NCI-H2171 (cell line): ENCODE data around the gene APC2.
"Not testable (repeated sequence)": the region's sequence is repeated elsewhere in the genome, so short reads cannot be mapped to it uniquely, and the experiment has no call there.

Experiments used
- DNase-seq: peaks from one replicate; lab custom pipeline; 2025; lab: John Stamatoyannopoulos, UW

APC2 gene

GRCh38 chr19:1467215-1467489, 17.2 kb downstream of the APC2 start:
- no peak for DNase-seq

- DNase-seq = no peak
These were observed 17.8 kb downstream of the APC2 start for GRCh38 chr19:1467490-1468273.

GRCh38 chr19:1468274-1468820, 18.4 kb downstream of the APC2 start:
- no peak for DNase-seq

- DNase-seq = peak; percentile 23
These were observed 18.9 kb downstream of the APC2 start for GRCh38 chr19:1468821-1469254.

- no peak for DNase-seq
These were observed 19.5 kb downstream of the APC2 start for GRCh38 chr19:1469255-1470054.

- DNase-seq = no peak
These were observed 20.1 kb downstream of the APC2 start for GRCh38 chr19:1470055-1470304.

GRCh38 chr19:1470305-1471009, 20.5 kb downstream of the APC2 start:
- peak; percentile 77 for DNase-seq

- no peak for DNase-seq
These were observed 21.1 kb downstream of the APC2 start for GRCh38 chr19:1471010-1471514.

- DNase-seq = no peak
These were observed 21.7 kb downstream of the APC2 start for GRCh38 chr19:1471515-1472160.

GRCh38 chr19:1472231-1473084, 22.5 kb downstream of the APC2 start:
- no peak for DNase-seq

GRCh38 chr19:1473085-1473851, 23.3 kb downstream of the APC2 start:
- no peak for DNase-seq

- no peak for DNase-seq
These were observed 24.3 kb downstream of the APC2 start for GRCh38 chr19:1474011-1474764.

GRCh38 chr19:1474765-1475351, 24.9 kb downstream of the APC2 start:
- DNase-seq = no peak

GRCh38 chr19:1475751-1476437, 26.0 kb downstream of the APC2 start:
- no peak for DNase-seq

- DNase-seq = not testable (repeated sequence)
These were observed 27.1 kb downstream of the APC2 start for GRCh38 chr19:1477056-1477455.

GRCh38 chr19:1478934-1479707, 29.2 kb downstream of the APC2 start, which contains the start of gene C19orf25:
TSS of gene C19orf25 (minus strand) at chr19:1479215. CDS start at chr19:1478903, 312 bp downstream.
- peak; percentile 93 for DNase-seq

GRCh38 chr19:1481224-1481892, 31.4 kb downstream of the APC2 start:
- DNase-seq = no peak
